Stimulated activated CD4-positive, alpha-beta T cell treated with anti-CD3 and anti-CD28 coated beads, Interleukin-1b, Interleukin-23, amount 100 ng/mL, for 48 hours (primary cell): Measurements from ENCODE around the gene KIR2DL4.
"Not testable (repeated sequence)": the region's sequence is repeated elsewhere in the genome, so short reads cannot be mapped to it uniquely, and the experiment has no call there.

ENCODE experiments used
- DNase-seq: peaks from one replicate; pipeline ENCODE4 v3.0.0-alpha.2; 2020

KIR2DL4 gene

DNA sequence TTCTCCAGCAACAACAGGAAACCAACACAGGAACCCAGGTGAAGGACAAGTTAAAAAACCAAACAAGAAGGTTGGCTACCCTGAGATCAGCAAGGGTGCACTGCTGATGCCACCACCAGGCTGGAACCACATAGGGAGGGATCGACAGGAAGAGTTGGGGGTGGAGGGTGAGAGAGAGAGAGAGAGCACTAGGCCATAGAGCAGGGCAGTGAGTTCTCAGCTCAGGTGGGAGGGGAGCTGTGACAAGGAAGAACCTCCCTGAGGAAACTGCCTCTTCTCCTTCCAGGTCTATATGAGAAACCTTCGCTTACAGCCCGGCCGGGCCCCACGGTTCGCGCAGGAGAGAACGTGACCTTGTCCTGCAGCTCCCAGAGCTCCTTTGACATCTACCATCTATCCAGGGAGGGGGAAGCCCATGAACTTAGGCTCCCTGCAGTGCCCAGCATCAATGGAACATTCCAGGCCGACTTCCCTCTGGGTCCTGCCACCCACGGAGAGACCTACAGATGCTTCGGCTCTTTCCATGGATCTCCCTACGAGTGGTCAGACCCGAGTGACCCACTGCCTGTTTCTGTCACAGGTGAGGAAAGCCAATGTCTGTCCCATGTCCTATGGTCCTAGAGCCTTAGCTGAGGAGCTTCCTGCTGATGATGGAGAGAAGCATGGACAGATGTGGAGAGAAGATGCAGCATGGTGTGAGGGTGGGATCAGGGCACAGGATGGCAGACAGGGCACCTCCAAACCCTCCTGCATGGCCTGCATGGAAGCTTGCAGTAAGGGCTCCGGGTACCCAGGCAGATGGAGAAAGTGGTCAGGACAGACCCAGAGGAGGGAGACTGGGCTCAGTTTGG lies 2.5 kb downstream of the KIR2DL4 start:
- no peak for DNase-seq

DNA sequence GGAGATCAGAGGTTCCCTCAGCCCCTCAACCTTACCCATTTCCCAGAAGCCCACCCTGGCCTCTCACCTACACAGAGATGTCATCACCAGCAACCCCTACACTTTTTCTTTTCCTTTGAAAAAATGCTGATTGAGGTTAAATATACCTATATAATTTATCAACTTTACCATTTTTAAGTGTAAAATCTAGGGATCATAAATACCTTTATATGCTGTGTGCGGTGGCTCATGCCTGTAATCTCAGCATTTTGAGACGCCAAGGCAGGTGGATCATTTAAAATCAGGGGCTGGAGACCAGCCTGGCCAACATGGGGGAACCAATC lies 3.1 kb downstream of the KIR2DL4 start:
- DNase-seq: no peak

- DNase-seq: not testable (repeated sequence)
Observed at GRCh38 chr19:54814571-54814970, 11.2 kb downstream of the KIR2DL4 start.

- not testable (repeated sequence) for DNase-seq
Observed at GRCh38 chr19:54816251-54816650, 12.8 kb downstream of the KIR2DL4 start, which contains the start of gene KIR3DL1. TSS of gene KIR3DL1 (plus strand) at chr19:54816468.

DNA sequence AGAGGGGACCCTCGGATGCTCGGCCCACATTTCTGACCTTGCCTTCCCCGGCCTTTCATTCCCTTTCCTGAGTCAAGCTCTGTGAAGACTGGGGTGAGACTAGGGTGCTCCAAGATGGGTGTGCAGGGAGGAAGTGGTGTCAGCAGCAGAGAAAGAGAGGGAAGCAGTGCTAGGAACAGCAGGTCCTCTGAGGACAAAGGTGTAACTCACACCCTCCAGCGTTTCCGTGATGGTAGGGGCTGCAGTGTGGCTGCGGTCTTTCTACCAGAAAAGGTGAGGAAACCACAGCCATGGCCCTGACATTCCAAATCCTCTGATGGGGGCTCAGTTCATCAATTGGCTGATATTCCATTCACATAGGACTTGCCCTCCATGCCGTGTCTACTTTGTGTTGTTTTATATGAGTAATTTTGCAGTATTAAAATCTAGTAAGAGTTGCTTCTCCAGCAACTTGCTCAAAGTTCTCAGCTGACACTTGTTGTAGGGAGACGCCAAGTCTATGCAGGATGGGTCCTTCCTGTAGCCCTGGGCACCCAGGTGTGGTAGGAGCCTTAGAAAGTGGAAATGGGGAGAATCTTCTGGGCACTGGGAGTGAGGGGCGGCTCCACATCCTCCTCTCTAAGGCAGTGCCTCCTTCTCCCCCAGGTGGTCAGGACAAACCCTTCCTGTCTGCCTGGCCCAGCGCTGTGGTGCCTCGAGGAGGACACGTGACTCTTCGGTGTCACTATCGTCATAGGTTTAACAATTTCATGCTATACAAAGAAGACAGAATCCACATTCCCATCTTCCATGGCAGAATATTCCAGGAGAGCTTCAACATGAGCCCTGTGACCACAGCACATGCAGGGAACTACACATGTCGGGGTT lies 14.5 kb downstream of the KIR2DL4 start:
- DNase-seq: no peak

DNA sequence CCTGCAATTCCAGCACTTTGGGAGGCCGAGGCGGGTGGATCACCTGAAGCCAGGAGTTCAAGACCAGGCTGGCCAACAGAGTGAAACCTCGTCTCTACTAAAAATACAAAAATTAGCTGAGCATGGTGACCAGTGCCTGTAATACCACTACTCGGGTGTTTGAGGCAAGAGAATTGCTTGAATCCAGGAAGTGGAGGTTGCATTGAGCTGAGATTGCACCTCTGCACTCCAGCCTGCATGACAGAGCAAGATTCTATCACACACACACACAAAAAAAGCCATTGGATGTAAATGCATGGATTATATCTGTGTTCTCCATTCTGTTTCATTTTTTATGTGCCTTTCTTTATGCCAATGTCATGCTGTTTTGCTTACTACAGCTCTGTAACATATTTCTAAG lies 21.0 kb downstream of the KIR2DL4 start:
- DNase-seq: not testable (repeated sequence)

GRCh38 chr19:54825326-54825725 lies 21.9 kb downstream of the KIR2DL4 start:
- DNase-seq: not testable (repeated sequence)

DNA sequence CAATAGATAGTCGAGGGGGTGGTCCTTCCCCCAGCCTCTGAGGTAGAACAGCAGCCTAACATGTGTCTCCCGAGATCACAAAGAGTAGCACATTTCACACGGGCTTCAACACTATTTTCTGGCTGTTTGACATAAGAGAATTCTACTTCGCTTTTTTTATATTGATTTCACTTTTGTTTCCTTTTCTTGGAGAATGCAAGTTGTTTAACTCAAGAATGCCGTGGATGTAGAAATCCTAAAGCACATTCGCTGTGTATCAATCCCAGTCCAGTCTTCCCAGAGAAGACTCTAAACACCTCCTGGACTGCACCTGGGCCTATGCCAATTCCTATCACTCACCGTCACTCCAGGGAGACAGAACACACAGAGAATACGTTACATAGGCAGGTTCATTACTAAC lies 24.7 kb downstream of the KIR2DL4 start:
- not testable (repeated sequence) for DNase-seq

DNA sequence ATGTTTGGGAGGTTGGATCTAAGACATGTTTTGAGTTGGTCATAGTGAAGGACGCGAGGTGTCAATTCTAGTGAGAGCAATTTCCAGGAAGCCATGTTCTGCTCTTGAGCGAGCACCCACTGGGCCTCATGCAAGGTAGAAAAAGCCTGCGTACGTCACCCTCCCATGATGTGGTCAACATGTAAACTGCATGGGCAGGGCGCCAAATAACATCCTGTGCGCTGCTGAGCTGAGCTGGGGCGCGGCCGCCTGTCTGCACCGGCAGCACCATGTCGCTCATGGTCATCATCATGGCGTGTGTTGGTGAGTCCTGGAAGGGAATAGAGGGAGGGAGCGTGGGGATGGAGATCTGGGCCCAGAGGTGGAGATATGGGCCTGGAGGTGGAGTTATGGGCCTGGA lies 29.1 kb downstream of the KIR2DL4 start, which contains the start of gene KIR2DS4:
KIR2DS4 (plus strand) TSS at position 181 of the 400 bp plus-strand sequence.
- not testable (repeated sequence) for DNase-seq

GRCh38 chr19:54835126-54835525 lies 31.7 kb downstream of the KIR2DL4 start:
- not testable (repeated sequence) for DNase-seq

DNA sequence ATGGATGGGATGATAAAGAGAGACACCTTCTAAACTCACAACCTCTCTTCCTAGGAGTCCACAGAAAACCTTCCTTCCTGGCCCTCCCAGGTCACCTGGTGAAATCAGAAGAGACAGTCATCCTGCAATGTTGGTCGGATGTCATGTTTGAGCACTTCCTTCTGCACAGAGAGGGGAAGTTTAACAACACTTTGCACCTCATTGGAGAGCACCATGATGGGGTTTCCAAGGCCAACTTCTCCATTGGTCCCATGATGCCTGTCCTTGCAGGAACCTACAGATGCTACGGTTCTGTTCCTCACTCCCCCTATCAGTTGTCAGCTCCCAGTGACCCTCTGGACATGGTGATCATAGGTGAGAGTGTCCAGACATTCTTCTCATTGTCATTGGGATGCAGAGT lies 34.1 kb downstream of the KIR2DL4 start:
- not testable (repeated sequence) for DNase-seq

DNA sequence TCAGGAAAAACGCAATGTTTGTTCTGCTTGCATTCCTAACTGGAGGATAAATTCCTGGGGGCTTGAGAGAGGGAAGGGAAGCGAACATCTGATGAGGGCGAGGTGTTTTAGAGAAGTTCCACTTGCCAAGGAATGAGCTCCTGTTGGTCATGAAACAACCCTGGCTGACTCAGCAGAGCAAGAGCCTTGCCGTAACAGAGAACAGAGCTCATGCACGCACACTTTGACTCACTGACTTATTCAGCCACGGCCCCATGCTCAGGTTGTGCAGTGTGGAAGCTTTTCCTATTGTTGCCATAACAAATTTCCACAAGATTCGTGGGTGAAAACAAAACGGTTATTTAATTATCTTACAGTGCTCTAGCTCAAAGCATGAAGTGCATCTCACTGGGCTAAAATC lies 39.8 kb downstream of the KIR2DL4 start:
- DNase-seq: not testable (repeated sequence)

DNA sequence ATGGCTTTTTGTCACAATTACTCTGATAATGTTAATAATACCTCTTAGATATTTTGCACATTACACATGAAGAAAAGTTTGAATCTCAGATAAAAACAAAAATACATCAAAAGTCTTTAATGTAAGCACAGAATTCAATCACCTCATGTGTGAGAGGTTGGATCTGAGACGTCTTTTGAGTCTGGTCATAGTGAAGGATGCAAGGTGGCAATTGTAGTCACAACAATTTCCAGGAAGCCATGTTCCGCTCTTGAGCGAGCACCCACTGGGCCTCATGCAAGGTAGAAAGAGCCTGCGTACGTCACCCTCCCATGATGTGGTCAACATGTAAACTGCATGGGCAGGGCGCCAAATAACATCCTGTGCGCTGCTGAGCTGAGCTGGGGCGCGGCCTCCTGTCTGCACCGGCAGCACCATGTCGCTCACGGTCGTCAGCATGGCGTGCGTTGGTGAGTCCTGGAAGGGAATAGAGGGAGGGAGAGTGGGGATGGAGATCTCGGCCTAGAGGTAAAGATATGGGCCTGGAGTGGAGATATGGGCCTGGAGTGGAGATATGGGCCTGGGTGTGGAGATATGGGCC lies 46.7 kb downstream of the KIR2DL4 start, which contains the start of gene KIR3DL2:
KIR3DL2 (plus strand) TSS at position 383 of the 580 bp plus-strand sequence; CDS start at position 416, 33 bp downstream.
- DNase-seq: not testable (repeated sequence)

- DNase-seq: no peak
Observed at GRCh38 chr19:54850930-54851329, 47.5 kb downstream of the KIR2DL4 start.

DNA sequence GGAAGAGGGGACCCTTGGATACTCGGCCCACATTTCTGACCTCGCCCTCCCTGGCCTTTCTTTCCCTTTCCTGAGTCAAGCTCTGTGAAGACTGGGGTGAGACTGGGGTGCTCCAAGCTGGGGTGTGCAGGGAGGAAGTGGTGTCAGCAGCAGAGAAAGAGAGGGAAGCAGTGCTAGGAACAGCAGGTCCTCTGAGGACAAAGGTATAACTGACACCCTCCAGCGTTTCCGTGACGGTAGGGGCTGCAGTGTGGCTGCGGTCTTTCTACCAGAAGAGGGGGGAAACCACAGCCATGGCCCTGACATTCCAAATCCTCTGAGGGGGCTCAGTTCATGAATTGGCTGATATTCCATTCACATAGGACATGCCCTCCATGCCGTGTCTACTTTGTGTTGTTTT lies 47.9 kb downstream of the KIR2DL4 start:
- no peak for DNase-seq

DNA sequence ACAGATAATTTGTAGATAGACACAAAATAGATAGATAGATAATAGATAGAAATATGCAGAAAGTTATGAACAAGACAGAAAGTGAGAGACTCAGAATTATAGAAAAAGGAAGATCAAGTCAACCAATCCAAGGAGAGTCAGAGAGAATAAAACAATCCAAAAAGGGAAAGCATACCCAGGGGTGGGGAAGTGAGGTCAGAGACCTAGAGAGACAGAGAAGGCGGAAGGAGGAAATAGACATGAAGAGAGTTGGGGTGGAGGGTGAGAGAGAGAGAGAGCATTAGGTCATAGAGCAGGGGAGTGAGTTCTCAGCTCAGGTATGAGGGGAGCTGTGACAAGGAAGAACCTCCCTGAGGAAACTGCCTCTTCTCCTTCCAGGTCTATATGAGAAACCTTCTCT lies 51.8 kb downstream of the KIR2DL4 start:
- DNase-seq: not testable (repeated sequence)

DNA sequence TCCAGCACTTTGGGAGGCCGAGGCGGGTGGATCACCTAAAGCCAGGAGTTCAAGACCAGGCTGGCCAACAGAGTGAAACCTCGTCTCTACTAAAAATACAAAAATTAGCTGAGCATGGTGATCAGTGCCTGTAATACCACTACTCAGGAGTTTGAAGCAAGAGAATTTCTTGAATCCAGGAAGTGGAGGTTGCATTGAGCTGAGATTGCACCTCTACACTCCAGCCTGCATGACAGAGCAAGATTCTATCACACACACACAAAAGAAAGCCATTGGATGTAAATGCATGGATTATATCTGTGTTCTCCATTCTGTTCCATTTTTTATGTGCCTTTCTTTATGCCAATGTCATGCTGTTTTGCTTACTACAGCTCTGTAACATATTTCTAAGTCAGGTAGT lies 55.1 kb downstream of the KIR2DL4 start:
- not testable (repeated sequence) for DNase-seq

GRCh38 chr19:54859421-54859820 lies 56.0 kb downstream of the KIR2DL4 start:
- DNase-seq: not testable (repeated sequence)

GRCh38 chr19:54863459-54863858 lies 60.0 kb downstream of the KIR2DL4 start:
- not testable (repeated sequence) for DNase-seq
